SK-N-MC (cell line): ENCODE measurements around the gene VIT.

Experiments used
- DNase-seq: peaks from one replicate; pipeline ENCODE4 v3.0.0-alpha.2; 2011; ENCODE audit warnings: low read depth, low spot score
- H3K27ac ChIP-seq: fragments of 200-600 bp; sonication (generic); 2 replicates; pipeline ENCODE4 v1.5.1; 2016; ENCODE audit warnings: mixed run types
- H3K36me3 ChIP-seq: fragments of 200-600 bp; sonication (generic); 2 replicates; pipeline ENCODE4 v1.6.1; 2017; ENCODE audit warnings: antibody characterized with exemption, low read length, mixed read lengths; ENCODE audit not compliant: insufficient read depth
- H3K4me3 ChIP-seq: fragments of 200-600 bp; sonication (generic); 2 replicates; pipeline ENCODE4 v1.5.1; 2016
- H3K9ac ChIP-seq: fragments of 200-600 bp; sonication (generic); 2 replicates; pipeline ENCODE4 v1.8.0; 2017; ENCODE audit warnings: mixed run types, mixed read lengths; ENCODE audit not compliant: insufficient read length
- H3K9me3 ChIP-seq: fragments of 200-600 bp; sonication (generic); 2 replicates; pipeline ENCODE4 v1.6.1; 2017; ENCODE audit warnings: low read depth, mild to moderate bottlenecking, antibody characterized with exemption, low read length, moderate library complexity, mixed read lengths
- EZH2 ChIP-seq: fragments of 200-600 bp; sonication (generic); IDR thresholded peaks from one replicate; pipeline ENCODE4 v1.6.1; 2017; ENCODE audit warnings: antibody characterized with exemption
- FOXP2 ChIP-seq: optimal IDR thresholded peaks from 2 replicates; pipeline ENCODE3; 2011; ENCODE audit warnings: mild to moderate bottlenecking, moderate library complexity; ENCODE audit not compliant: insufficient read depth; ENCODE audit errors: extremely low read length, control extremely low read depth
- POLR2AphosphoS5 ChIP-seq: IDR thresholded peaks from 2 replicates; pipeline ENCODE4 v1.6.1; 2012; ENCODE audit warnings: mild to moderate bottlenecking, low read depth, low read length, borderline replicate concordance

The VIT gene

GRCh38 chr2:36737131-36737750, 40.7 kb downstream of the VIT start:
- no peak overlapping the region for H3K27ac ChIP-seq
- no peak for DNase-seq
- H3K9me3 ChIP-seq = no peaks in the 10 kb centered on the region
- H3K9ac ChIP-seq = no peak overlapping the region
- no peak overlapping the region for H3K4me3 ChIP-seq
- no peaks in the 10 kb centered on the region for H3K36me3 ChIP-seq
- TF ChIP-seq FOXP2 (no peak), POLR2AphosphoS5 (no peak), EZH2 (no peak)

- no peaks in the 10 kb centered on the region for H3K9me3 ChIP-seq
- no peak for DNase-seq
- H3K4me3 ChIP-seq = no peak overlapping the region
- no peak for TF ChIP-seq FOXP2
- no peak for TF ChIP-seq POLR2AphosphoS5
- TF ChIP-seq EZH2 = no peak
- H3K9ac ChIP-seq = no peak overlapping the region
- H3K36me3 ChIP-seq = no peaks in the 10 kb centered on the region
- no peak overlapping the region for H3K27ac ChIP-seq
Observed at GRCh38 chr2:36740061-36740460, 43.6 kb downstream of the VIT start.

GRCh38 chr2:36741188-36741837, 44.8 kb downstream of the VIT start:
- Histone ChIP-seq H3K9me3 (no peaks in the 10 kb centered on the region), H3K27ac (no peak overlapping the region), H3K36me3 (no peaks in the 10 kb centered on the region), H3K9ac (no peak overlapping the region), H3K4me3 (no peak overlapping the region)
- no peak for DNase-seq
- TF ChIP-seq FOXP2 = no peak
- no peak for TF ChIP-seq EZH2
- no peak for TF ChIP-seq POLR2AphosphoS5

GRCh38 chr2:36743954-36744353, 47.4 kb downstream of the VIT start:
- H3K27ac ChIP-seq = no peak overlapping the region
- no peak for TF ChIP-seq EZH2
- no peak for TF ChIP-seq POLR2AphosphoS5
- no peak for TF ChIP-seq FOXP2
- H3K4me3 ChIP-seq = no peak overlapping the region
- no peak overlapping the region for H3K9ac ChIP-seq
- no peaks in the 10 kb centered on the region for H3K9me3 ChIP-seq
- no peak for DNase-seq
- H3K36me3 ChIP-seq = no peaks in the 10 kb centered on the region

GRCh38 chr2:36748166-36748565, 51.7 kb downstream of the VIT start:
- H3K9ac ChIP-seq = no peak overlapping the region
- no peak for DNase-seq
- H3K9me3 ChIP-seq = no peaks in the 10 kb centered on the region
- TF ChIP-seq POLR2AphosphoS5 (no peak), EZH2 (no peak), FOXP2 (no peak)
- H3K36me3 ChIP-seq = no peaks in the 10 kb centered on the region
- no peak overlapping the region for H3K4me3 ChIP-seq
- no peak overlapping the region for H3K27ac ChIP-seq

- Histone ChIP-seq H3K27ac (no peak overlapping the region), H3K9me3 (no peaks in the 10 kb centered on the region), H3K9ac (no peak overlapping the region), H3K36me3 (no peaks in the 10 kb centered on the region), H3K4me3 (no peak overlapping the region)
- TF ChIP-seq POLR2AphosphoS5 (no peak), FOXP2 (no peak), EZH2 (no peak)
- no peak for DNase-seq
Observed at GRCh38 chr2:36750101-36750500, 53.6 kb downstream of the VIT start.

GRCh38 chr2:36753706-36754221, 57.3 kb downstream of the VIT start:
- DNase-seq = no peak
- TF ChIP-seq EZH2 (no peak), POLR2AphosphoS5 (no peak), FOXP2 (no peak)
- H3K36me3 ChIP-seq = no peaks in the 10 kb centered on the region
- H3K9ac ChIP-seq = no peak overlapping the region
- no peak overlapping the region for H3K4me3 ChIP-seq
- H3K9me3 ChIP-seq = no peaks in the 10 kb centered on the region
- no peak overlapping the region for H3K27ac ChIP-seq

GRCh38 chr2:36754578-36754977, 58.1 kb downstream of the VIT start:
- Histone ChIP-seq H3K27ac (no peak overlapping the region), H3K9ac (no peak overlapping the region), H3K9me3 (no peaks in the 10 kb centered on the region), H3K36me3 (no peaks in the 10 kb centered on the region), H3K4me3 (no peak overlapping the region)
- no peak for TF ChIP-seq POLR2AphosphoS5
- TF ChIP-seq FOXP2 = no peak
- TF ChIP-seq EZH2 = no peak
- no peak for DNase-seq
